NCI-H2081 (cell line): ENCODE measurements around the gene MRPS31.
"Not testable (repeated sequence)": the region's sequence is repeated elsewhere in the genome, so short reads cannot be mapped to it uniquely, and the experiment has no call there.

Experiments
- DNase-seq, 2 experiments: peaks; one replicate each; lab custom pipeline; 2025; lab: John Stamatoyannopoulos, UW

Gene MRPS31

GRCh38 chr13:40789275-40790153 is 18.5 kb upstream of the MRPS31 start, which contains the start of gene SLC25A15:
TSS of gene SLC25A15 (plus strand) at chr13:40789611. CDS start at chr13:40793227, 3,616 bp downstream.
- peak; percentile 54 to 73 for DNase-seq

GRCh38 chr13:40788540-40789274 is 17.7 kb upstream of the MRPS31 start:
- DNase-seq, result not testable (repeated sequence)

DNA sequence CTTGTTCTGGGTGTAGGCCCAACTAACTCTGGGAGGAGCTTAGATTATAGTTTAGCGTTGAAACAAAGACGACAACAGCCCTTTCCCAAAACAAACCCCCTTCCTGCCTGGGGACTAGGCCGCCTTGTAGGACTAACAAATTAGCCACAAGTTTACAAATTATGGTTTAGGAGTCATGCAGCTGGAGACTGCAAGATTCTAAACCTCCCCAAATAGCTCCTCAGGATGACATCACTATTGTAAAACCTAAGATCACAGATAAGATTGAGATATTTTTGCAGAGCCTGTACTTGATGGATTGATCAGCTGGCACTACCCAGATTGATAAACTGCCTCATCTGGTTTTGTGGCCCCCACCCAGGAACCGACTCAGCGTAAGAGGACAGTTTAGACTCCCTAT is 16.1 kb upstream of the MRPS31 start:
- DNase-seq, result no peak

- no peak for DNase-seq
These were observed 15.6 kb upstream of the MRPS31 start for GRCh38 chr13:40786568-40786996.

DNA sequence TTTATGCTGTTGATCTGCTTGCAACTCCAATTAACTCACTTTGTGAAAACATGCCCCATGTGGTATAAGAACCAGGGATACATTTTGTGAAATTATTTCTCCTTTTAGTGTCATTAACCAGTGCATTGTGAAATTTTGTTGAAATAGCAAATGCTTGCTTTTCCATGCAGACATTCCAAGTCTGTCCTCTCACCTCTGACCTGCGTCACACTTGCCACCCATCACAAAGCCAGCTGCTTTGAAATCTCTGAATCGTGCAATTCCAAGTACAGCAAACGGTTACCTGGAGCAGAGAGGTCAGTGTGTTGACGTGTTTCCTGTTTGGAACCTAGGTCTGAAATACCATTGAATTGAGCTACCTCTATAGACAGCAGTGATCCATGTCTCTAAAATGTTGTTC is 13.6 kb upstream of the MRPS31 start:
- DNase-seq, result no peak

GRCh38 chr13:40782971-40783370 is 12.0 kb upstream of the MRPS31 start:
- DNase-seq, result not testable (repeated sequence)

- DNase-seq, result no peak
These were observed 10.7 kb upstream of the MRPS31 start for GRCh38 chr13:40781717-40782116.

- no peak for DNase-seq
These were observed 9.9 kb upstream of the MRPS31 start for GRCh38 chr13:40780822-40781401.

GRCh38 chr13:40779796-40780285 is 8.9 kb upstream of the MRPS31 start:
- DNase-seq, result no peak

DNA sequence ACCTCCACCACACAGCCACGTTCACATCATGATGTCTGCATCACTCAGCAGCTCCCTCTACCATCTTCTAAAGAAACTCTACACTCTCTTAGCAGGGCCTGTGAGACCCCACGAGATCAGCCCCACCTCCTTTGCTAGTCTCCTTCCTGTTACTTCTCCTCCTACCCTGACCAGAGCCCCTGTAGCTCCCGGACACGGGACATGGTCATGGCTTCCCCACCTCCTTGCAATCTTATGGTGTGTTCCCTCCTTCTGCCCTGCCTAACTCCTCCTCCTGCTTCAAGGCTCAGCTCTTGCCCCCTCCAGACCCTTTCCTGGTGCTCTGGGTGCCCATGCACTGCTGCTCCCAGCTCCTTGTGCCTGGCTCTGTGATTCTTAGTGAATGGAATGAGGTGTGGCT is 8.1 kb upstream of the MRPS31 start:
- no peak for DNase-seq

DNA sequence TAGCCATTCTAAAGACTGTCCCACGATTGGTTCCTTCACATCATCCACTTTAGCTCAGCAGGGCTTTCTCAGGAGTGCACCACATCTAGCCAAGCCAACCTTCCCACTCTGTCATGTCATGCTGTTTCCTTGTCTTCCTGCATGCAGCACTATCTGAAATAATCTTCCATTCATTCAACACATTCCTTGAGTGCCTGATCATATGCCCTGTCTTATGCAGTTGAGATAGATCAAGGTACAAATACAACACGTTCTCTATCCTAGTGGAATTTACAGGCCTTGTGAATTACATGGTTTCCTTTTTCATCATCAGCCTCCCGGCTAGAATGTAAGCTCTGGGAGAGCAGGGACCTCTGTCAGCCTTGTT is 6.8 kb upstream of the MRPS31 start:
- DNase-seq, result no peak

GRCh38 chr13:40777166-40777808 is 6.3 kb upstream of the MRPS31 start:
- peak; percentile 5 to 41 for DNase-seq

- no peak for DNase-seq
These were observed 5.7 kb upstream of the MRPS31 start for GRCh38 chr13:40776681-40777165.

DNA sequence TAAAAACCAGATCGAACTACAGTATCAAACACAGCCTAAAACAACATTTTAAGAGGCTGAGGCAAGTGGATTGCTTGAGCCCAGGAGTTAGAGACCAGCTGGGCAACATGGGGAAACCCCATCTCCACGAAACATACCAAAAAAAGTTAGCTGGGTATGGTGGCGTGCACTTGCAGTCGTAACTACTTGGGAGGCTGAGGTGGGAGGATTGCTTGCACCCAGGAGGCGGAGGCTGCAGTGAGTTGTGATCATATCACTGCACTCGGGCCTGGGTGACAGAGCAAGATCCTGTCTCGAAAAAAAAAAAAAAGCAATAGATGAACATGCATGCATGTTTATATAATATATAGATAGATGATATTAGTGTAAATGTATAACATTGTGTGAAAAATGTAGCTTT is 5.2 kb upstream of the MRPS31 start:
- DNase-seq, result no peak

DNA sequence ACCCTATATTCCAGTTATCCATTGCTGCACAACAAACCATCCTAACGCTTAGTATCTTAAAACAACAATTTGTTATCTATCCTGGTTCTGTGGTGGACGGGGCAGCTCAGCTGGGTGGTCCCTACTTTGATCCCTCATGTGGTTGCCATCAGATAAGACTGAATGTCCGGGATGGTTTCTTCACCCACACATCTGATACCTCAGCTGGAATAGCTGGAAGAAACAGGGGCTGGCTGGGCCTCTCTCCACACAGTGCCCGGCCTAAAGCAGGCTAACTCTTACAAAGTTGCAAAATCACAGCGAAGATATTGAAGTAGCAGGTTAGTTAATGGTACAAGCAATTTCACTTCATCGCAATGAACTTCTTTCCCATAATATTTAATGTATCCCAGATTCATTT is 3.7 kb upstream of the MRPS31 start:
- DNase-seq, result no peak

- DNase-seq, result no peak
These were observed 1.9 kb upstream of the MRPS31 start for GRCh38 chr13:40772765-40773473.

DNA sequence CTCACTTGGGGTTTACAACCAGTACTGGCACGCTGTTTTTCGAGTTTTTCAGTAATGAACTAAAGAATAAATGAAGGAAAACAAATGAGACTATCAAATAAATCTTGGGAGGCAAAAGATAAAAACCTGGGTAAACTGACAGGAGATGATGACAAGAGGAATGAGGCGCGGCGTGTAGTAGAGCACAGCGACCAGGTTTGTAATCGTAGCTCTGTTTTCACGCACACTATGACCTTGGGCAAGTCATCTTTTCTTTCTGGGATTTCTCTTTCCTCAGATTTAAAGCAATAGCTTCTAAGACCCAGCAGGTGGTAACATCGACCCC is 419 bp downstream of the MRPS31 start:
- no peak for DNase-seq

- DNase-seq, result no peak
These were observed 1.0 kb downstream of the MRPS31 start for GRCh38 chr13:40769970-40770369.

- DNase-seq, result no peak
These were observed 5.4 kb downstream of the MRPS31 start for GRCh38 chr13:40765602-40766001.

GRCh38 chr13:40764587-40765403 is 6.2 kb downstream of the MRPS31 start:
- DNase-seq, result no peak

GRCh38 chr13:40762849-40763248 is 8.1 kb downstream of the MRPS31 start:
- no peak for DNase-seq
